Stimulated activated CD4-positive, alpha-beta T cell treated with anti-CD3 and anti-CD28 coated beads, TNF-alpha, amount 100 ng/mL, for 24 hours (primary cell): ENCODE data around the gene SLC25A21.
"Not testable (repeated sequence)": the region's sequence is repeated elsewhere in the genome, so short reads cannot be mapped to it uniquely, and the experiment has no call there.

Experiments used
- DNase-seq, 3 experiments: peaks; one replicate each; pipeline ENCODE4 v3.0.0-alpha.2; 2020; ENCODE audit warnings: low read depth in 3 of 3

The SLC25A21 gene

DNA sequence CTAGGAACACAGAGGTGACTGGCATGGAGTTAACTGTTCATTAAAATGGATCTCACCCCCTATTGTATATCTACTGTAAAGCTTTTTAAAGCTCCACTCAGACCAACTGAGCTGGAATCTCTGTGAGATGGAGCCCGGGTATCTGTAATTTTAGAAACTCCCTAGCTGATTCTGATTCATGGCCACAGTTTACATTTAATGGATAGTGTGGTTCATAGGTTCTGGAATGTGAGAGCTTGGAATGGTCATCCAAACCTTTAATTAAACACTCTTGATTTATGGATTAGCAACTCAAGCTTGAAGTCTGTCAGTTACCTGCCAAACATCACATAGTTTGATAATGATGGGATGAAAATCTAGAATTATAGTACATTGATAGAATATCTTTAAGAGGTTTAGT lies 183.8 kb downstream of the SLC25A21 start:
- DNase-seq = no peak

DNA sequence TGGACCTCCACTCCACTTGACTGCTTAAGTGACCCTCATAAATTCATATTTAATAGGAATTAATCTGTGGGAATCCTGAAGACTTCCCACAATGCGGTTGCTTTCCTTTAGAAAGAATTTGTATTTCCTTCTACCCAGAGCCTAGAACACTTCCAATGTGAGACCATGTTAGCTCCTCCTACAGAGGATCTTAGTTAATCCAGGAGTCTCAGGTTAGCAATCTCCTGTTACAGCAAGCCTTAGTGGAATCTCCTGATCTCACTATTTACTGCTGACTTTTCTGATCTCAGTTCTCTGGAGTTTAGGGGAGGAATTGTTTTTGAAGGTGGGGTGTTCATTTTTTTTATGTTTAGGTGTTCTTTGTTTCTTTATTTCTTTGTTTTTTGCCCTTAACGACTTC lies 186.0 kb downstream of the SLC25A21 start:
- no peak for DNase-seq

DNA sequence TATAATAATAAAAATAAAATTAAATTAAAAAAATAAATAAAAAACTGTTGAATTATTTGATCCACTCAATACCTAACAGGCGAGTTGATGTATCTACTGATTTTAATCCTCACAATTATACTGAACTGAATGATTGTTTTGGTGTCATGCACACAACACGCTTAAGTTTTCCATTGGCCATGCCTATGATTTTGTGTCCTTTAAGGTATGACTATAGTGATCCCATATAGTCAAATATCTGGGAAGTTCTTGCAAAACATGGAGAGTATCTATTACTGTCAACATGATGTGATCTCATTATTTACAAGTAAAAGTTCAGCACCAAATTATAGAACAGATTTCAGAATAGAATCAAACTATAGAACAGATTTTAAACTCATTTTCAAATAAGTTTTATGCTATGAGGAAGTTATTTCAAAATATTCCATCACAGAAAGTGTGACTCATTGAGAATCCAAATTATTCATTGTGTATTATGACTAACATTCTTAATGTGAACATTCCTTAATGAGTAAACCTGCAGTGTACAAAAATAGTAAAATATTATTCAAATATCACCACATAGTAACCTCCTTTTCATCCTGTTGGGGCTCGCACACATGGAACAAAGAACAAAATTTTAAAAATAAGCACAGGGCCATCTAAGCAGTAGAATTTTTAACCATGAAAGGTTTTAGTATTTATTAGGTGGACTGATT lies 190.4 kb downstream of the SLC25A21 start:
- DNase-seq = no peak

DNA sequence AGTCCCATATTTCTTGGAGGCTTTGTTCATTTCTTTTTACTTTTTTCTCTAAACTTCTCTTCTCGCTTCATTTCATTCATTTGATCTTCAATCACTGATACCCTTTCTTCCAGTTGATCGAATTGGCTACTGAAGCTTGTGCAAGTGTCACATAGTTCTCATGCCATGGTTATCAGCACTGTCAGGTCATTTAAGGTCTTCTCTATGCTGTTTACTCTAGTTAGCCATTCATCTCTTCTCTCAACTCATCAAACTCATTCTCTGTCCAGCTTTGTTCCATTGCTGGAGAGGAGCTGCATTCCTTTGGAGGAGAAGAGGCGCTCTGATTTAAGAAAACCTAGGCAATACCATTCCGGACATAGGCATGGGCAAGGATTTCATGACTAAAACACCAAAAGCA lies 192.0 kb downstream of the SLC25A21 start:
- not testable (repeated sequence) for DNase-seq

DNA sequence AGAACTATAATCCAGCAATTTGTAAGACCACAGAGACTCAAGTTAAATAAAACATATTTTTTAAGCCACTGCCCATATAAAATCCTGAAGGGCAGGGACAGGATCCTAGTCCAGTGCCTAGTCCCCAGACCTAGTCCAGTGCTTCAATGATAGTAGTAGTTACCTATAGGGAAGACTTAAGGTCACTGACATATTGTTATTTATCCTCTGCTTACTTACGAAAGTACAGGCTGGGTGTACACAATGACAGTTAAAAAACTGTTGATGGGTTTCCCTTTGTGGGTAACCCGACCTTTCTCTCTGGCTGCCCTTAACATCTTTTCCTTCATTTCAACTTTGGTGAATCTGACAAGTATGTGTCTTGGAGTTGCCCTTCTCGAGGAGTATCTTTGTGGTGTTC lies 192.5 kb downstream of the SLC25A21 start:
- DNase-seq = no peak

DNA sequence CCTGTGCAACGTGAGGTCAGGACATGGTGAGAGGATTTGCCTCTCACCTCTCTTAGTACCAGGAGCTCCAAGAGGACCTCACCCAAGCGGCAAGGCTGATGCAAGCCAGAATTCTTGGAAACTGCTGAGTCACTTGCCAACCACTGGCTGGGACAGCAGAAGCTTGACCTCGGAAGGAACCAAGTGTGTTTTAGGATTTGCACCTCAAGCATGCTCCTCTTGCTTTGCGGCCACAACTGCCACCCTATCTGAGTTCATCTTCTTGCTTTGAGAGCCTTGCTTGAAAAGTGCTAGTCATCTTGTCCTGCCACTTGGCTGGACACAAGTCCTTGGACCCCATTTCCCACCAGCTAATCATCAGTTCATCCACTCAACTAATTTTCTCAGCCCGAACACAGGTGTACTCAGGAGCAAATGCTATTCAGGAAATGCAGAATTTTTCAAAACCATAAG lies 195.8 kb downstream of the SLC25A21 start:
- DNase-seq = no peak

DNA sequence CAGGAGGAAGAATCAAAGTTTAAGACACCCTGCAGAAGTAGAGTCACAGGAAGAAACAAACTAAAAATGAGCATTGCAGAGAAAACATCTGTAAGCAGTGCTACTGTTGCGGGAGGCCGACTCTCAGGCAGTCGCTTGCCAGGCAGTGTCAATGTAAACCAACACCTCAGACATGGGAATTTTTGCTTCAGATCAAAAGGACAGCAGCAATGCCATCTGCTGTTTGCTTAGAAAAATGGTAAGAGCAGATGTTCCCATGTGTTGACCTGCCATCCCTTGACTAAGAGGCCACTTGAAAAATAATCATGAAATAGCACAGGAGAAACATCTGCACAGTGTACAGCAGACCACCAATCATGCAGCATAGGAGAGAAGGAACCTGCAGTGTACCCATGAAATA lies 196.6 kb downstream of the SLC25A21 start:
- no peak for DNase-seq

DNA sequence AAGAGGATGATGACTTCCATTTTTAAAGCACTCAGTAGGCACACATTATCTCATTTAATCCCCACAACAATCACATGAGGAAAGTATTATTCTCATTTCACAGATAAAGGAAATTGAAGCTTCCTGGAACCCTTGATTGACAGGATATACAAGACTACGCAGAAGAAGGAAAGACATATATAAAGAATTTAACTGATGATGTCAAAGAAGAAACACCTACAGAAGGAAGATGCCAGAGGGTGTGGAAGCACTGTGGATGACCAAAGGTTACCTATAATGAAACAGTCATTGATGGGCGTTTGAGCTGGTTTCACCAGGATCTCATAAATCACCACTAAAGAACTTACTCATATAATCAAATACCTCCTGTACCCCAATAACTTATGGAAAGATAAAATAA lies 197.4 kb downstream of the SLC25A21 start:
- no peak for DNase-seq

DNA sequence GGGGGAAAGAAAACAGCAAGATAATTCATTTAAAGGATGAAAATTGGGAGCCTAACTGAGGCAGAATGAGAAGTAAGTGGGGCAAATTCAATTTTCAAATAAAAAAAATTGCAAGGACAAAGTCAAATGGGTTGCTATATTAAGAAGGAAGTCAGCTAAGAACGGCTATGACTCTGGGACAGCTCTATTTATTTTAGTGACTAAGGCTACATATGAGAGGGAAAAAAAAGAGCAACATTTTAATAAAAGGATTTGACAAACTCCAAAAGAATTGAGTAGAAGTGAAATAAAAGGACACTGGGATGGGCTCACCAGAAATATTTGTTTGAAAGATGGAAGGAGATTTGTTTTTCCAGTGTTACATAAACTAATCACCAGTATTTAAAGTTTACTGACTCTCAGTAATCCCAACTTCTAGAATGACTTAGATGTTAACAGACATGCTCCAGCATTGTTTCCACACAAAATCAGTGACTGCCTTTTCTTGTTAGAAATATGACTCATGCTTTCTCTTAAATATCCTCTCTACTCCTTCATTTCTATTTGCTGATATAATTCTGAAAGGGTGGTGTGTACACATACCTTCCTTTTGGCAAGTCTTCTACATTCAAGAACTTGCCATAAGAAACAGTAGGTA lies 198.5 kb downstream of the SLC25A21 start:
- no peak for DNase-seq

DNA sequence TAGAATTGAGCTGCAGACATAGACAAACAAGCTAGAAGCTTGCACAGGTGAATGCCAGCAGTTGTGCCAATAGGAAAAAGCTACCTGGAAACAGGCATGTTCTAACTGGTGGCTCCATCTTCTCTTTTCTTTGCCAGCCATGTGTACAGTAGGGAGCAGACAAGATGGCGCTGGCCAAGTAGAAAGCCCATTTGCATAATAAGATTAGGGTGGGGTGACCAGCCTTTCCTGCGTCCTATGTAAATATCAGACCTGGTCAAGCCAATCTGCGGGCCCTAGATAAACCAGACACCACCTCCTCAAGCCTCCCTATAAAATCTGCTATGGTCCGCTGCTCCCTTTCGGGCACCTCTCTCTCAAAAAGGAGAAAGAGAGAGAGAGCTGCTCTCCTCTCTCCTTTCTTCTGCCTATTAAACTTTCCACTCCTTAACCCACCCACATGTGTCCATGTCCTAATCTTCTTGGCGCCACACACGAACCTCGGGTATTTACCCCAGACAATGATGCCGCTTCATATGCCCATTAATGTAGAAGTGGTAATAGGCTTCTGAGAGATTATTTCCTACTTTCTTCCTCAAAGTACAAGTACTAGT lies 201.0 kb downstream of the SLC25A21 start:
- DNase-seq = no peak

DNA sequence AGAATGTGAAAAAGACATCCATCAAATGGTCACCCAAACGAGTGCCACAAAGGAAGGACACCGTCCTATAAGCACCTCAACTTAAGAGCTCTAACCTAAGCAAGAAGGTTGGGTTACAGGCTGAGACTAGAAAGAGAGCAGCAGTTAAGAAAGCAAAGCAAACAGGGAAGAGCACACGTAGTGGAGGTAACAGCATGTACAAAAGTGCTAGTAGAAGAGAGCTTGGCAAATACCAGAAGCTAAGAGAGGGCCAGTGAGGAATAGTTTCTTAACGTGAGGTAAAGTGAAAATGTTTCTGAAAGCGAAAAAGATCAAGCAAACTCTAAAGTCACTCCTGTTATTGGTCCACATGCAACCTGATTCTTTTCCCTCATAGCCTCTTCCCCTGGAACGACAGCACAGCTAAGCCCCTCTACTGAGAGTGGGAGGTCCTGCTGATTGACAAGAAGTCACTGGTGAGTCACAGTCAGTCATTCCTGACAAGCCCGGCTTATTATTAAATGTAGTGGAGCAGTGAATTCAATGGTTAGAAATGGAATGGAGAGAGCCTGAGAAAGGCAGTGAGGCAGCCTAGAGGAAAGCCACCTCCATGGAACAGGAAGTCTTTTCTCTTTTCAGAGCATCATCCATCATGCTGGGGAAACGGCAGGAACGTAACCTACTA lies 204.4 kb downstream of the SLC25A21 start:
- no peak for DNase-seq

DNA sequence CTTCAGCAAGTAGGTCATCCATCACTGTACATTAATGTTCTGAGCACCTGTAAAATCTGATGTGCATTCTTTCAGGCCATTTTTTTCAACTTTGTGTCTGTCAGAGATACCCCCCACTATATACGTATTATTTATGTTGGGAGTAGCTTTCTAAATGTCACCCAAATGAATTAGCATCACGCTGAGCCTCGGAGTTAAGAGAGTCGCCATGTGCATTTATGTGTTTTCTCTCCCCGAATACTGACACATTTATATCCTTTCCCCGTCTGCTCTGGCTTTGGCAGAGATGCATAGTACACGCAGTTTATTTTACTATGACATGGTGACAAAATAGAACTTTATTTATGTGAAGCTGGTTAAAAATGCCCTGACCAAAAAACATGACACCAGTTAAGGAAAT lies 216.4 kb downstream of the SLC25A21 start:
- DNase-seq = no peak

DNA sequence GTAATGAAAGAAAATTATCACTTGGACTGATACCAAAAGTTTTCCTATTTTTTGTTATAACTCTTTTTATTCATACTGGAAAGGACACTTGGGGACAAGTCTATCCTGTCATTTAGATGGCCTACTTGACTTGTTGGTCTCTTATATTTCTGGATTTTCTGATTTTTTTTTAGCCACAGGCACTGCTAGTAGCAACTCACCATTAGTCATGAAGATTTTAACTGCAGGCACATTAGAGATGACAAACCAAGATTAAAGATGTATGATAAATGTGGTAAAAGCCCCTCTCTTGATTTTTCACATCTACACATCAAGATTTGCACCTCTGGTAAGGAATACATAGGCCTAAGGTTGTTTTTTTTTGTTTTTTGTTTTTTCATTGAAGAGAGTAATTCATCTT lies 217.0 kb downstream of the SLC25A21 start:
- no peak for DNase-seq

DNA sequence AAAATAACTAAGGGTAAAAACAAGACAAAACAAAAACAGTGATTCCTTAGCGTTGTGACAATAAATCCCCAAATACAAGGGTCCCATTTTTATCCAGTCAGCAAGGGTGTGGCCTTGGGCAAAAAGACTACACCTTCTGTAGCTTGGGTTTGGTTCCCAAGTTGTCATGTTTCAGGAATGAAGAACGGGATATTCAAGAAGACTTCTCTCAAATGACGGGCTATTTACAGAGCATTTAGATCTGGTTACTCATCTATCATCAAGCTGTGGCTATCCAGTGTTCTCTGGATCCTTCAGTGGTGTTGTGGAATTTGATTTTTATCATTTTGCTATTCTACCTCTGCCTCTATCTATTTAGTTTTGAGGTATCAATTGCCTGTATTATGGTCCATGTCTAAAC lies 219.7 kb downstream of the SLC25A21 start:
- DNase-seq = no peak

DNA sequence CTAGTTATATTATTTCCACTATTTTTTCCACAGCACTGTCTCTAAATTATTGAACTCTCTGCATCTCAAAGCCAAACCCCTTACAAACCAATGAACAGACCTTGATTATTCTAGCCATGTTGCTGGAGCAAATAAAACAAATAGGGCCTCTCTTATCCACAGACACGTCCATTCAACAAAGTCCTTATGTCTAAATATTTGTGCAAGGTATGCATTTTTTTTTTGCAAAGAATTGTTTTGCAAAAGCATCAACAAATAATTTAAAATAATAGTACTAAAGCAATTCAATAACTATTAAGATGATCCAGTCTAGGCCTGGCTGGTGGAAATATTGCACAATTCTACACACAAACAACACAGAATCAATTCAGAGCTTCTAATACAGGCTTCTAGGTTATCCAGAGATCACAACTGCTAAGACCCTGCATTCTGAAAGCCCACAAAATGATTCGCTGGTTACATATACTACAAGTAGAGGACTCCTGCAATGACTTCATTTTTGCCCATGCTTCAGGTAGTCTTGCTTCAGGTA lies 221.0 kb downstream of the SLC25A21 start:
- DNase-seq = no peak

DNA sequence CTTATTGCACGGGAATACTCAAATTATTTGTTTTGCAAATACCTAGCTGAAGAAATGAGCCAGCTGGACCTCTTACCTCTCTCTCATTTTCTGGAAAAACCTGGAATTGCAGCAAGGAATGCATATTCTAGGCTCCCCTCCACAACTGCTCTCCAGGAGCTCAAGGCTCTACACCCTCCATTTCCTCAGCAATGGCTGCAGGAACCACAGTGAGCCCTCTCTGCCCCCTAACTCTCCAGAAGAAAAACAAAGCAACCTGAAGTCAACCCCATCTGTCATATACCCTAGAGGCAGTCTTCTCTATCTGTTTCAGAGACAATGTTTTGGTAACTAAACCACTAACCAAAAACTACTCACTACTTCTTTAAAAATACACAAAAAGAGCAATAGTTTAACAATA lies 221.6 kb downstream of the SLC25A21 start:
- no peak for DNase-seq

DNA sequence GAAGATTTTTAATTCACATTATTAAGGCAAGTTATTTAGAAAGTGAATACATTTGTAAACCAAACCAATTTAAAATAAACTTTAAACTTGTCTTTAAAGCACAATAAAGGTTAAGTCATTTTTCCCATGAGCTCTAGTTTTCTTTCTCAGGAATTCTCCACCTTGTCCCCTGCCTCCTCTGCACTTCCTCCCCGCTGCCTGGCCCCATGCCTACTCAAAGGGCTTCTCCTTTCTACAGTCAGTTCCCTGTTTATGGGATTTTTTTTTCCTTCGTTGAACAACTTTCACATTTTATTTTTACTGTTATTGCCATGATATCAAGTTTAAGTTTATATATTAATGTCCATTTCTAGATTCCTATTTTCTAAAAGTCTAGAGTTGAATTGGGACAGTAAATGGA lies 223.0 kb downstream of the SLC25A21 start:
- no peak for DNase-seq

DNA sequence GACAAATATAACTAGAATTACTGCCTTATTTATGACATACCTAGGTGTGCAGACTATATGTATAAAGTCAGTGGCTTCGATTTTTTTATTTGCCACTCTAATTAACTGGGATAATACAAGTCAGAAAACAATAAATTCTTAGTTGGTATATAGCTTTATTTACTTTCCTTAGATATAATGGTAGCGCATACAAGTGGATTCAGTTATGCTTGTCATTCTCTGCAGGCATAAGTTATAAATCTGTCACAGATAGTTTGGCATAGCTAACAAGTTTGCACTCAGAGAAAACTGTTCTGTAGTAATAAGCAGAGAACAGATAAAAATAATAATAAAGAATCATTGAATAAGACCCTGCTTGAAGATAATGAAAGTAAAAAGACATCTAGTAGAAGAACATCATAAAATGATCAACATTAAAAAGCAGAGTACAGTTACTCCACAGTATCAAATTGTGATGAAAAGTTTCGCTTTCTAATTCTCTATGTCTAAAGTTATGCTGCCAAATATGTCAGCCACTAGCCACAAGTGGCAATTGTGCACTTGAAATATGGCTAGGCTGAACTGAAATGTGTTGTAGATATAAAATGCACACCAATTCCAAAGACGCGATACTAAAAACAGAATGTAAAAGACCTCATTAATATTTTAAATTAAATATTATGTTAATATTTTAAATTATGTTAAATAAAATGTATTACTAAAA lies 224.1 kb downstream of the SLC25A21 start:
- DNase-seq = no peak

DNA sequence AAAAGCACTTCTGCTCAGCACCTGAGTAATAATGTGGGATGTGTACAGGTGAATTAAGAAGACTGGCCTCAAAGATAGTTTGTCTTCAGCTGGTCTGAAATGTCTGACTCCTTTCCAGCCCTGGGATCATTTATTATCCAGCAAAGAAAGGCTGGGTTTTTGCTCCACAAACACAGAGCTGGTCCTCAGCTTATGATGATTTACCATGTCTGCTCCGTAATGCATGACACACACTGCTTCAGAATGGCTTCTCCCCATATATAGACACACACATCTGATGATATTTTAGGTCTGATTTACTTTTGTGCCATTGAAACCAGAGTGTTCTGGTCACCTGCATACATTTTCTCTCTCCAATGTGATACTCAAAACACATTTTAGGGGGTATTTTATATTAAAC lies 225.0 kb downstream of the SLC25A21 start:
- no peak for DNase-seq

DNA sequence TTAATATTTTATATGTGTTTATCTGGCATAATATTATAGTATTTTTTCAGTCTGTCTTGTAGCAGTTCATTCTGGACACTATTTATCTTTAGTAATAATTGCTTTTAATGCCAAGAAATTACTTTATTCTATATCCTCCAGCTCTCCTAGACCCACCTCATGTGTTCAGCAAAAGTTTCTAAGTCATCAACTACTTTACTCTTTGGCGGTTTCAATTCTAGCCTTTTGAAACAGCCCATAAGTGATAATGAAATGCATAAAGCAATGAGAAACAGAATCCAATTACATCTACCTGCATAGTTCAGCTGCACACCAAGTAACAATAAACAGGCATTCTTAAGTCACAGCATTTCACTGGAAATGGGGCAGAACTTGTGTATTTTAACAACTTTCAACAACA lies 225.5 kb downstream of the SLC25A21 start:
- DNase-seq = no peak

DNA sequence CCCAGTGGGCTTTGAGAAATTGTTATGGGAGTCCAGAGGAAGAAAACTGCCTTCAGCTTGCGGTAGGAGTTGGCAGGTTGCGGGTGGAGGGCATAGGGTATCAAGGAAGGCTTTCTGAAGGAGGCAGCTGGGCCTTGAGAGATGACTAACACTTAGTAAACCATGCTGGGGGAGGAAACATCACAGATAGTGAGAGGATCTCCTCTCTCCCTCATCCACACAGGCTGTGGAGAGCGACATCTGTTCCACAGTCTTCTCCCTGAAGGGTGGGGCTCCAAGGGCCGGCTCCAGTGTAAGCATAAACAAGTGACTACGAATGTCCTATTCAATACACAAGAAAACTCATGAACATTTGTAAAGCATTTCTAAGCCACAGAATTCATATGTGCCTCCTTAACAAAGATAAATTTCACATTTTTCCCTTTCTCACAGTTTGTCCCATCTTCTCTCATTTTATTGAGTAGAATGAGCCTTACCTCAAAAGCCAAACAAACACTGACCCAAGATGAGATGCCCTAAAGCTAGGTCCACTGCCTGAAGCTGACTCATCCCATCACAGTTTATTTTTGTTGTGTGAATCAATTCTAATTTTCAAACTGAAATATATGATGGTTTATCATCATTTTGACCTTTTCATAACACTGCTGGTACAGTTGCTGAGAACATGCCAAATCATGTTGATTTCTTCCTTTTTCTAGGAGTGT lies 227.9 kb downstream of the SLC25A21 start:
- DNase-seq = no peak
